ENCODE results near the gene SMIM31. TPM values are rescaled to one million over a fixed set of nuclear protein-coding genes. Genes with fewer than 3 reads are reported as not detected.

Gene SMIM31
- total and polyA plus RNA-seq, 3 donors from 2014 or later = not detected

- DNase-seq = no peak
- no peaks in the 10 kb centered on the region for H3K27me3 ChIP-seq
- 62 to 63% methylated on average over 4 of the region's 4 CpGs for WGBS, 2 donors
- H3K27ac ChIP-seq = no peak overlapping the region
- TF ChIP-seq POLR2A (IDR thresholded peaks at IDR 0.05) = no peak
- no peak for TF ChIP-seq CTCF (IDR thresholded peaks at IDR 0.05)
- no peaks in the 10 kb centered on the region for H3K36me3 ChIP-seq (ENCODE audit: low read depth, missing control alignments)
- no peaks in the 10 kb centered on the region for H3K9me3 ChIP-seq
- intact Hi-C loops (cut with DNase I; ENCODE audit: low total_unique reads) = no loop called here
- H3K4me1 ChIP-seq = no peaks in the 10 kb centered on the region
- H3K4me3 ChIP-seq = no peak overlapping the region
These were observed 67.8 kb downstream of the SMIM31 start for GRCh38 chr4:164821711-164822110.

- Histone ChIP-seq H3K27ac (no peak overlapping the region), H3K36me3 (ENCODE audit: low read depth, missing control alignments) (no peaks in the 10 kb centered on the region), H3K27me3 (no peaks in the 10 kb centered on the region), H3K4me1 (no peaks in the 10 kb centered on the region), H3K9me3 (no peaks in the 10 kb centered on the region), H3K4me3 (no peak overlapping the region)
- DNase-seq = no peak
- WGBS, 2 donors = 93 to 98% methylated on average over 4 of the region's 4 CpGs
- intact Hi-C loops (cut with DNase I; ENCODE audit: low total_unique reads) = no loop called here
- no peak for TF ChIP-seq CTCF (IDR thresholded peaks at IDR 0.05)
- TF ChIP-seq POLR2A (IDR thresholded peaks at IDR 0.05) = no peak
These were observed 70.7 kb downstream of the SMIM31 start for GRCh38 chr4:164824581-164824980.

- intact Hi-C loops (cut with DNase I; ENCODE audit: low total_unique reads) = no loop called here
- DNase-seq = no peak
- no peaks in the 10 kb centered on the region for H3K27me3 ChIP-seq
- H3K4me1 ChIP-seq = no peaks in the 10 kb centered on the region
- TF ChIP-seq POLR2A (IDR thresholded peaks at IDR 0.05) (no peak), CTCF (IDR thresholded peaks at IDR 0.05) (no peak)
- H3K9me3 ChIP-seq = no peaks in the 10 kb centered on the region
- H3K4me3 ChIP-seq = no peak overlapping the region
- no peaks in the 10 kb centered on the region for H3K36me3 ChIP-seq (ENCODE audit: low read depth, missing control alignments)
- H3K27ac ChIP-seq = no peak overlapping the region
- WGBS, 2 donors = 69 to 75% methylated on average over 3 of the region's 3 CpGs
These were observed 75.0 kb downstream of the SMIM31 start for GRCh38 chr4:164828955-164829354.

GRCh38 chr4:164846566-164846965, 92.6 kb downstream of the SMIM31 start:
- Histone ChIP-seq H3K9me3 (no peaks in the 10 kb centered on the region), H3K27me3 (no peaks in the 10 kb centered on the region), H3K4me3 (no peak overlapping the region), H3K4me1 (no peaks in the 10 kb centered on the region), H3K36me3 (ENCODE audit: low read depth, missing control alignments) (no peaks in the 10 kb centered on the region), H3K27ac (no peak overlapping the region)
- no peak for TF ChIP-seq CTCF (IDR thresholded peaks at IDR 0.05)
- no peak for TF ChIP-seq POLR2A (IDR thresholded peaks at IDR 0.05)
- intact Hi-C loops (cut with DNase I; ENCODE audit: low total_unique reads) = no loop called here
- no peak for DNase-seq
- 60 to 69% methylated on average over 4 of the region's 4 CpGs for WGBS, 2 donors

- H3K9me3 ChIP-seq = no peaks in the 10 kb centered on the region
- H3K4me1 ChIP-seq = no peaks in the 10 kb centered on the region
- no peak for TF ChIP-seq CTCF (IDR thresholded peaks at IDR 0.05)
- no peak for DNase-seq
- intact Hi-C loops (cut with DNase I; ENCODE audit: low total_unique reads) = no loop called here
- no peak overlapping the region for H3K4me3 ChIP-seq
- WGBS, 2 donors = 45 to 56% methylated on average over 3 of the region's 3 CpGs
- no peak overlapping the region for H3K27ac ChIP-seq
- H3K36me3 ChIP-seq (ENCODE audit: low read depth, missing control alignments) = no peaks in the 10 kb centered on the region
- H3K27me3 ChIP-seq = no peaks in the 10 kb centered on the region
These were observed 93.1 kb downstream of the SMIM31 start for GRCh38 chr4:164847016-164847415.
